K562 (cell line): ENCODE measurements around the gene ATG7. TPM values are rescaled to one million over a fixed set of nuclear protein-coding genes. Genes with fewer than 3 reads are reported as not detected.

Experiments
- ATAC-seq: fragments of 200-7000 bp; cut with Tn5 transposase; 3 replicates; pipeline ENCODE4 v1.9.1; 2020; ENCODE audit warnings: moderate library complexity
- BruUV-seq: library from RNA; stranded (reverse); fragments of 400-500 nt; replicated peaks from 2 replicates; lab custom pipeline; 2021; lab: Mats Ljungman, UMichigan
- CTCF ChIA-PET: fragments of 300-600 bp; formaldehyde crosslinking; extraction: SDS; loops from one replicate; lab custom pipeline; 2021; ENCODE audit warnings: low intra/inter-chr PET ratio; lab: Yijun Ruan, JAX
- POLR2A ChIA-PET: fragments of 300-600, 350-650 bp; sonication (Branson Sonifier 250); formaldehyde crosslinking; extraction: SDS; loops from one replicate; lab custom pipeline; 2021; ENCODE audit warnings: antibody characterized with exemption, inconsistent platforms; lab: Yijun Ruan, JAX
- DNase-seq, 4 experiments: peaks; one replicate each; pipeline versions ENCODE4 v3.0.0 to v3.0.0-alpha.2; 2011 to 2018; ENCODE audit warnings: low spot score in 3 of 4, mixed read lengths in 3 of 4; ENCODE audit errors: extremely low read depth in 1 of 4
- FAIRE-seq: peaks from 2 replicates; lab custom pipeline; 2011; peaks lifted over from hg19 to GRCh38; lab: Jason Lieb, UNC
- H2AFZ ChIP-seq: 2 replicates; pipeline ENCODE4 v1.6.0; 2011; ENCODE audit warnings: low read depth, low read length, control low read depth, inconsistent platforms
- H3K27ac ChIP-seq: fragments of 200-600 bp; 3 replicates; pipeline ENCODE4 v1.8.0; 2011; ENCODE audit warnings: low read depth, mild to moderate bottlenecking, control low read depth, inconsistent platforms, low read length, moderate library complexity, mixed read lengths; ENCODE audit errors: extremely low read depth
- H3K27me3 ChIP-seq, 2 experiments: fragments of 300-600 bp in 1 of 2; 2 replicates in 1 of 2; 3 replicates in 1 of 2; pipeline versions ENCODE4 v1.6.0 to v1.8.0; 2011; ENCODE audit warnings: inconsistent platforms in 2 of 2, low read length in 2 of 2, mild to moderate bottlenecking in 1 of 2, mixed read lengths in 1 of 2, moderate library complexity in 1 of 2; ENCODE audit not compliant: control insufficient read depth in 2 of 2, insufficient read depth in 2 of 2
- H3K36me3 ChIP-seq: fragments of 300-600 bp; 3 replicates; pipeline ENCODE4 v1.8.0; 2011; ENCODE audit warnings: mild to moderate bottlenecking, low read length, inconsistent platforms; ENCODE audit not compliant: control insufficient read depth, insufficient read depth
- H3K4me1 ChIP-seq, 2 experiments: fragments of 200-600 bp in 1 of 2; replicated peaks in 1 of 2; 2 replicates in 1 of 2; 3 replicates in 1 of 2; pipeline versions ENCODE4 v1.5.1 to v1.8.0; 2011; ENCODE audit warnings: inconsistent platforms in 2 of 2, low read length in 2 of 2, mild to moderate bottlenecking in 1 of 2, mixed read lengths in 1 of 2, moderate library complexity in 1 of 2; ENCODE audit not compliant: control insufficient read depth in 2 of 2, insufficient read depth in 2 of 2
- H3K4me2 ChIP-seq: 2 replicates; pipeline ENCODE4 v1.6.1; 2011; ENCODE audit warnings: low read length, control low read depth, inconsistent platforms, mixed read lengths; ENCODE audit not compliant: insufficient read depth
- H3K4me3 ChIP-seq: fragments of 200-600 bp; sonication (generic), shearing (Covaris generic); 2 replicates; pipeline ENCODE4 v1.5.1; 2016; ENCODE audit warnings: control low read depth, inconsistent platforms
- H3K79me2 ChIP-seq: fragments of 200-600 bp; 3 replicates; pipeline ENCODE4 v1.8.0; 2011; ENCODE audit warnings: low read length, inconsistent platforms; ENCODE audit not compliant: control insufficient read depth, insufficient read depth
- H3K9ac ChIP-seq, 2 experiments: 2 replicates each; pipeline versions ENCODE4 v1.6.0 to v1.6.1; 2011; ENCODE audit warnings: low read depth in 2 of 2, low read length in 2 of 2, control low read depth in 1 of 2, inconsistent platforms in 1 of 2, mild to moderate bottlenecking in 1 of 2, mixed read lengths in 1 of 2; ENCODE audit not compliant: insufficient read depth in 1 of 2
- H3K9me1 ChIP-seq: one replicate; pipeline ENCODE4 v1.6.0; 2011; ENCODE audit warnings: inconsistent platforms, mild to moderate bottlenecking, low read length, moderate library complexity; ENCODE audit not compliant: control insufficient read depth, insufficient read depth
- H3K9me3 ChIP-seq: replicated peaks from 2 replicates; pipeline ENCODE4 v1.5.1; 2011; ENCODE audit warnings: low read depth, low read length, inconsistent platforms; ENCODE audit not compliant: control insufficient read depth, insufficient read depth
- H4K20me1 ChIP-seq: replicated peaks from 2 replicates; pipeline ENCODE4 v1.6.1; 2011; ENCODE audit warnings: low read length, inconsistent platforms, mixed read lengths; ENCODE audit not compliant: control insufficient read depth, insufficient read depth
- FOXA1 ChIP-seq: fragments of 450-650 bp; IDR thresholded peaks from 2 replicates; pipeline ENCODE4 v1.6.1; 2016; ENCODE audit warnings: mild to moderate bottlenecking, borderline replicate concordance
- HSF4 ChIP-seq: fragments of 250-450 bp; sonication (Bioruptor Pico); IDR thresholded peaks from 2 replicates; pipeline ENCODE4 v2.1.2; 2022; ENCODE audit warnings: mild to moderate bottlenecking, moderate library complexity, borderline replicate concordance
- MCM5 ChIP-seq: fragments of 450-650 bp; IDR thresholded peaks from 2 replicates; pipeline ENCODE4 v1.6.1; 2016; ENCODE audit warnings: low read depth
- NR4A1 ChIP-seq, 2 experiments: fragments of 250-450 bp in 1 of 2; fragments of 450-650 bp in 1 of 2; sonication (Bioruptor Pico) in 1 of 2; IDR thresholded peaks; 2 replicates each; pipeline versions ENCODE4 v1.4.0 to v1.6.1; 2016 to 2020; ENCODE audit warnings: mild to moderate bottlenecking in 2 of 2, missing compliant biosample characterization in 1 of 2, missing genetic modification characterization in 1 of 2, moderate library complexity in 1 of 2
- RBM25 ChIP-seq: fragments of 200-400 bp; formaldehyde crosslinking; IDR thresholded peaks from 2 replicates; pipeline ENCODE4 v1.6.1; 2018; ENCODE audit warnings: low read length, low read depth, moderate library complexity; ENCODE audit not compliant: severe bottlenecking
- SETDB1 ChIP-seq: IDR thresholded peaks from one replicate; pipeline ENCODE4 v1.6.1; 2012; ENCODE audit warnings: low read length, control low read depth, inconsistent platforms
- STAG1 ChIP-seq: sonication (generic); formaldehyde crosslinking; IDR thresholded peaks from 2 replicates; pipeline ENCODE4 v1.5.0; 2020; ENCODE audit warnings: missing genetic modification reagents, borderline replicate concordance
- TAF1 ChIP-seq: IDR thresholded peaks from 2 replicates; pipeline ENCODE4 v1.6.1; 2011; ENCODE audit warnings: mild to moderate bottlenecking, low read length, moderate library complexity; ENCODE audit not compliant: insufficient read depth, control insufficient read depth, severe bottlenecking; ENCODE audit errors: extremely low read depth
- ZC3H11A ChIP-seq: IDR thresholded peaks from 2 replicates; pipeline ENCODE4 v1.6.1; 2012; ENCODE audit warnings: low read depth, low read length, improper control_type of control experiment
- ZKSCAN8 ChIP-seq: fragments of 200-800 bp; sonication (Bioruptor generic); IDR thresholded peaks from 2 replicates; pipeline ENCODE4 v1.6.1; 2016; ENCODE audit warnings: missing genetic modification characterization, missing compliant biosample characterization
- ZNF263 ChIP-seq: sonication (generic); formaldehyde crosslinking; IDR thresholded peaks from 2 replicates; pipeline ENCODE4 v1.8.0; 2022; ENCODE audit warnings: mild to moderate bottlenecking, missing genetic modification reagents, borderline replicate concordance
- ZNF41 ChIP-seq: fragments of 250-450 bp; sonication (Bioruptor Pico); conservative IDR thresholded peaks from 2 replicates; pipeline ENCODE4 v1.4.0; 2020; ENCODE audit warnings: mild to moderate bottlenecking
- ZNF644 ChIP-seq: fragments of 200-800 bp; sonication (Bioruptor generic); IDR thresholded peaks from 2 replicates; pipeline ENCODE4 v1.6.1; 2016; ENCODE audit warnings: low read depth, missing genetic modification characterization, missing compliant biosample characterization
- whole genome bisulfite sequencing: fragments of 100-300 bp; shearing (Covaris generic); methylation state at CpG from one replicate; pipeline ENCODE4 v1.1.6; 2016; ENCODE audit warnings: low coverage, mixed read lengths; ENCODE audit not compliant: insufficient coverage; ENCODE audit errors: missing lambda C conversion rate; 5-methylcytosine and 5-hydroxymethylcytosine counted together
- in situ Hi-C: fragments of 300-500 bp; cut with MboI; formaldehyde crosslinking; loops from 4 replicates; pipeline ENCODE4 v1.15.0; 2018; ENCODE audit warnings: inconsistent platforms, mixed read lengths
- intact Hi-C: fragments of 100-400 bp; cut with micrococcal nuclease; formaldehyde crosslinking; loops from 2 replicates; pipeline ENCODE4 v1.14.2; 2022
- polyA plus RNA-seq, 8 experiments: library from polyadenylated mRNA; depleted of rRNA in 4 of 8; stranded (reverse) in 5 of 8; unstranded in 3 of 8; fragments of >200 nt; fragmentation: Nextera tagmentation in 2 of 8; fragmentation: Illumina TruSeq in 1 of 8; extraction: Ambion mirVana in 2 of 8; extraction: Trizol in 1 of 8; gene quantifications; 2 replicates each; pipeline versions ENCODE4 v1.2.1 to v1.2.3, GENCODE V29; 2011 to 2014; ENCODE audit warnings: inconsistent platforms in 1 of 8, missing spikeins in 1 of 8
- total RNA-seq, 7 experiments: library from RNA; depleted of rRNA in 6 of 7; stranded (reverse); fragments of >200 nt in 6 of 7; fragmentation: Illumina TruSeq in 2 of 7; extraction: Trizol in 2 of 7; gene quantifications; 2 replicates each; pipeline versions ENCODE4 v1.2.1 to v1.2.3, GENCODE V29; 2011 to 2021; ENCODE audit warnings: low replicate concordance in 1 of 7
- TF ChIP-seq, protein P1 (sequence below): fragments of 250-450 bp; sonication (Bioruptor Pico); IDR thresholded peaks from 2 replicates; pipeline ENCODE4 v1.4.0; 2020; ENCODE audit warnings: mild to moderate bottlenecking, moderate library complexity, borderline replicate concordance
- TF ChIP-seq, protein P2 (sequence below): IDR thresholded peaks from 3 replicates; pipeline ENCODE4 v1.6.1; 2011; ENCODE audit warnings: borderline replicate concordance, mild to moderate bottlenecking; ENCODE audit not compliant: insufficient read length, insufficient read depth

Gene ATG7
- total and polyA plus RNA-seq, 9 of the 15 experiments (the other 6 are each of a cell fraction or from before 2014, with no cell fraction given): 18.3 to 45.3 (median 33.6) TPM

DNA sequence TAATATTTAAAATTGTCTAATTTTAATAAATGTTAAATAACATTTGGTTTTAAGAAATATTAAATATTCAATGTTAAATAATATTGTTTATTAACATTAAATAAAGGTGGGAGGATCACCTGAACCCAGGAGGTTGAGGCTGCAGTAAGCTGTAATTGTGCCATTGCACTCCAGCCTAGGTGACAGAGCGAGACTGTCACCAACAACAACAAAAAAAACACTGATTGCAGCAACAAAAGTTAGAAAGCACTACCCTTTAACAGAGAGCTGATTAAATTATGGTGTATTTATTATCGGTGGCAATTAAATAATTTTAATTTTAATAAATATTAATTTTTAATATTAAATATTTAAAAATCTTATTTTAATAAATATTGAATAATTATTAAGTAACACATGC is 152.1 kb downstream of the ATG7 start:
- intact Hi-C loops (no loop called here), in situ Hi-C loops (no loop called here)
- Histone ChIP-seq H3K27me3 (no peaks in the 10 kb centered on the region), H2AFZ (no peak overlapping the region), H3K9me3 (no peaks in the 10 kb centered on the region), H4K20me1 (no peaks in the 10 kb centered on the region), H3K4me1 (no peaks in the 10 kb centered on the region), H3K9me1 (no peaks in the 10 kb centered on the region), H3K79me2 (no peaks in the 10 kb centered on the region), H3K4me2 (no peak overlapping the region), H3K27ac (no peak overlapping the region), H3K9ac (no peak overlapping the region), H3K4me3 (no peak overlapping the region), H3K36me3 (peaks cover 3% of the 10 kb centered on the region; the same call in 1 of the 3 replicates)
- ChIA-PET CTCF (no interaction called here), POLR2A (interaction anchor here (1.0 kb wide), 1 partner anchor 213 kb away, joined by 3 read pairs; no protein-coding TSS in a partner anchor)
- no peak for ATAC-seq
- 88% methylated on average over 2 of the region's 2 CpGs for WGBS
- no peak for DNase-seq
- no TSS peak for BruUV-seq
- FAIRE-seq: peak; percentile 23
- TF ChIP-seq ZNF263: no peak
- TF ChIP-seq TAF1: no peak
- TF ChIP-seq ZNF41: no peak
- no peak for TF ChIP-seq ZKSCAN8 (CRISPR knock-in tag)
- TF ChIP-seq ZNF644 (tag): no peak
- no peak for TF ChIP-seq STAG1 (CRISPR knock-in tag)
- TF ChIP-seq HSF4 (CRISPR knock-in tag): no peak
- TF ChIP-seq FOXA1: no peak
- TF ChIP-seq MCM5: no peak
- no peak for TF ChIP-seq RBM25
- TF ChIP-seq, protein P1, sequence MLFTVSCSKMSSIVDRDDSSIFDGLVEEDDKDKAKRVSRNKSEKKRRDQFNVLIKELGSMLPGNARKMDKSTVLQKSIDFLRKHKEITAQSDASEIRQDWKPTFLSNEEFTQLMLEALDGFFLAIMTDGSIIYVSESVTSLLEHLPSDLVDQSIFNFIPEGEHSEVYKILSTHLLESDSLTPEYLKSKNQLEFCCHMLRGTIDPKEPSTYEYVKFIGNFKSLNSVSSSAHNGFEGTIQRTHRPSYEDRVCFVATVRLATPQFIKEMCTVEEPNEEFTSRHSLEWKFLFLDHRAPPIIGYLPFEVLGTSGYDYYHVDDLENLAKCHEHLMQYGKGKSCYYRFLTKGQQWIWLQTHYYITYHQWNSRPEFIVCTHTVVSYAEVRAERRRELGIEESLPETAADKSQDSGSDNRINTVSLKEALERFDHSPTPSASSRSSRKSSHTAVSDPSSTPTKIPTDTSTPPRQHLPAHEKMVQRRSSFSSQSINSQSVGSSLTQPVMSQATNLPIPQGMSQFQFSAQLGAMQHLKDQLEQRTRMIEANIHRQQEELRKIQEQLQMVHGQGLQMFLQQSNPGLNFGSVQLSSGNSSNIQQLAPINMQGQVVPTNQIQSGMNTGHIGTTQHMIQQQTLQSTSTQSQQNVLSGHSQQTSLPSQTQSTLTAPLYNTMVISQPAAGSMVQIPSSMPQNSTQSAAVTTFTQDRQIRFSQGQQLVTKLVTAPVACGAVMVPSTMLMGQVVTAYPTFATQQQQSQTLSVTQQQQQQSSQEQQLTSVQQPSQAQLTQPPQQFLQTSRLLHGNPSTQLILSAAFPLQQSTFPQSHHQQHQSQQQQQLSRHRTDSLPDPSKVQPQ (CRISPR knock-in tag): no peak
- TF ChIP-seq NR4A1 (CRISPR knock-in tag; IDR thresholded peaks at IDR 0.05): no peak
- TF ChIP-seq NR4A1 (tag; IDR thresholded peaks at IDR 0.05): no peak
- TF ChIP-seq, protein P2, sequence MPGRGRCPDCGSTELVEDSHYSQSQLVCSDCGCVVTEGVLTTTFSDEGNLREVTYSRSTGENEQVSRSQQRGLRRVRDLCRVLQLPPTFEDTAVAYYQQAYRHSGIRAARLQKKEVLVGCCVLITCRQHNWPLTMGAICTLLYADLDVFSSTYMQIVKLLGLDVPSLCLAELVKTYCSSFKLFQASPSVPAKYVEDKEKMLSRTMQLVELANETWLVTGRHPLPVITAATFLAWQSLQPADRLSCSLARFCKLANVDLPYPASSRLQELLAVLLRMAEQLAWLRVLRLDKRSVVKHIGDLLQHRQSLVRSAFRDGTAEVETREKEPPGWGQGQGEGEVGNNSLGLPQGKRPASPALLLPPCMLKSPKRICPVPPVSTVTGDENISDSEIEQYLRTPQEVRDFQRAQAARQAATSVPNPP: no peak
- TF ChIP-seq ZC3H11A: no peak
- TF ChIP-seq SETDB1: no peak
